IPS DF 6.9 (cell line): ENCODE measurements around the gene PRDM2.

Source experiments
- DNase-seq: peaks from one replicate; pipeline ENCODE4 v3.0.0-alpha.2; 2013; ENCODE audit warnings: low read depth, low spot score
- H3K27ac ChIP-seq: one replicate; pipeline ENCODE4 v1.5.1; 2013; ENCODE audit warnings: low read length, control low read depth
- H3K27me3 ChIP-seq: 2 replicates; pipeline ENCODE4 v1.6.1; 2013; ENCODE audit warnings: mild to moderate bottlenecking, low read length; ENCODE audit not compliant: control insufficient read depth, insufficient read depth
- H3K36me3 ChIP-seq: 2 replicates; pipeline ENCODE4 v1.6.1; 2013; ENCODE audit warnings: low read length; ENCODE audit not compliant: control insufficient read depth, insufficient read depth
- H3K4me1 ChIP-seq: 2 replicates; pipeline ENCODE4 v1.6.1; 2013; ENCODE audit warnings: low read length; ENCODE audit not compliant: control insufficient read depth, insufficient read depth
- H3K4me3 ChIP-seq: 2 replicates; pipeline ENCODE4 v1.5.1; 2013; ENCODE audit warnings: mild to moderate bottlenecking, low read length
- H3K9me3 ChIP-seq: 2 replicates; pipeline ENCODE4 v1.6.1; 2013; ENCODE audit warnings: low read length, inconsistent platforms; ENCODE audit not compliant: control insufficient read depth, insufficient read depth
- WGBS: extraction: QIAGEN DNeasy Blood & Tissue Kit; methylation state at CpG from one replicate; pipeline ENCODE4 v1.1.7; 2013; ENCODE audit warnings: mixed read lengths, missing lambda C conversion rate; ENCODE audit not compliant: insufficient read length, insufficient coverage; 5-methylcytosine and 5-hydroxymethylcytosine counted together

The PRDM2 gene

DNA sequence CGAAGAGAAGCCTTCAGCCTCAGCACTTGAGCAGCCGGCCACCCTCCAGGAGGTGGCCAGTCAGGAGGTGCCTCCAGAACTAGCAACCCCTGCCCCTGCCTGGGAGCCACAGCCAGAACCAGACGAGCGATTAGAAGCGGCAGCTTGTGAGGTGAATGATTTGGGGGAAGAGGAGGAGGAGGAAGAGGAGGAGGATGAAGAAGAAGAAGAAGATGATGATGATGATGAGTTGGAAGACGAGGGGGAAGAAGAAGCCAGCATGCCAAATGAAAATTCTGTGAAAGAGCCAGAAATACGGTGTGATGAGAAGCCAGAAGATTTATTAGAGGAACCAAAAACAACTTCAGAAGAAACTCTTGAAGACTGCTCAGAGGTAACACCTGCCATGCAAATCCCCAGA is 78.4 kb downstream of the PRDM2 start:
- Histone ChIP-seq H3K9me3 (no peaks in the 10 kb centered on the region), H3K27ac (no peak overlapping the region), H3K4me3 (no peak overlapping the region), H3K36me3 (peaks cover 6% of the 10 kb centered on the region), H3K27me3 (no peaks in the 10 kb centered on the region), H3K4me1 (0 out of 2 replicates have a peak, but pooled peaks cover 2% of the 10 kb centered on the region)
- 100% methylated on average over 2 of the region's 7 CpGs for WGBS
- no peak for DNase-seq

DNA sequence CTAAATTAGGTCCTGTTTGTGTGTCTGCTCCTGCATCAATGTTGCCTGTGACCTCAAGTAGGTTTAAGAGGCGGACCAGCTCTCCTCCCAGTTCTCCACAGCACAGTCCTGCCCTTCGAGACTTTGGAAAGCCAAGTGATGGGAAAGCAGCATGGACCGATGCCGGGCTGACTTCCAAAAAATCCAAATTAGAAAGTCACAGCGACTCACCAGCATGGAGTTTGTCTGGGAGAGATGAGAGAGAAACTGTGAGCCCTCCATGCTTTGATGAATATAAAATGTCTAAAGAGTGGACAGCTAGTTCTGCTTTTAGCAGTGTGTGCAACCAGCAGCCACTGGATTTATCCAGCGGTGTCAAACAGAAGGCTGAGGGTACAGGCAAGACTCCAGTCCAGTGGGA is 79.9 kb downstream of the PRDM2 start:
- no peak overlapping the region for H3K27ac ChIP-seq

DNA sequence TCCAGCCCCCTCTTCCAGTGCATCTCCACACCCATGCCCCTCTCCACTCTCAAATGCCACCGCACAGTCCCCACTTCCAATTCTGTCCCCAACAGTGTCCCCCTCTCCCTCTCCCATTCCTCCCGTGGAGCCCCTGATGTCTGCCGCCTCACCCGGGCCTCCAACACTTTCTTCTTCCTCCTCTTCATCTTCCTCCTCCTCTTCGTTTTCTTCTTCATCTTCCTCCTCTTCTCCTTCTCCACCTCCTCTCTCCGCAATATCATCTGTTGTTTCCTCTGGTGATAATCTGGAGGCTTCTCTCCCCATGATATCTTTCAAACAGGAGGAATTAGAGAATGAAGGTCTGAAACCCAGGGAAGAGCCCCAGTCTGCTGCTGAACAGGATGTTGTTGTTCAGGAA is 80.8 kb downstream of the PRDM2 start:
- DNase-seq: no peak
- no peaks in the 10 kb centered on the region for H3K9me3 ChIP-seq
- WGBS: 100% methylated on average over 2 of the region's 6 CpGs
- H3K27me3 ChIP-seq: no peaks in the 10 kb centered on the region
- H3K4me3 ChIP-seq: no peak overlapping the region
- H3K4me1 ChIP-seq: peaks cover 5% of the 10 kb centered on the region; the same call in 1 of the 2 replicates
- H3K27ac ChIP-seq: no peak overlapping the region
- H3K36me3 ChIP-seq: peaks cover 6% of the 10 kb centered on the region

More for the DNA sequence above, 79.9 kb downstream of the PRDM2 start:
- no peaks in the 10 kb centered on the region for H3K27me3 ChIP-seq
- no peaks in the 10 kb centered on the region for H3K9me3 ChIP-seq
- H3K4me3 ChIP-seq: no peak overlapping the region
- no CpG with 5 or more reads among the region's 6 CpGs for WGBS
- no peak for DNase-seq
- peaks cover 6% of the 10 kb centered on the region for H3K36me3 ChIP-seq
- H3K4me1 ChIP-seq: peaks cover 5% of the 10 kb centered on the region; the same call in 1 of the 2 replicates

DNA sequence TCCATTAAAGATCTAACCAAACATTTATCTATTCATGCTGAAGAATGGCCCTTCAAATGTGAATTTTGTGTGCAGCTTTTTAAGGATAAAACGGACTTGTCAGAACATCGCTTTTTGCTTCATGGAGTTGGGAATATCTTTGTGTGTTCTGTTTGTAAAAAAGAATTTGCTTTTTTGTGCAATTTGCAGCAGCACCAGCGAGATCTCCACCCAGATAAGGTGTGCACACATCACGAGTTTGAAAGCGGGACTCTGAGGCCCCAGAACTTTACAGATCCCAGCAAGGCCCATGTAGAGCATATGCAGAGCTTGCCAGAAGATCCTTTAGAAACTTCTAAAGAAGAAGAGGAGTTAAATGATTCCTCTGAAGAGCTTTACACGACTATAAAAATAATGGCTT is 81.2 kb downstream of the PRDM2 start:
- Histone ChIP-seq H3K9me3 (no peaks in the 10 kb centered on the region), H3K4me1 (peaks cover 5% of the 10 kb centered on the region; the same call in 1 of the 2 replicates), H3K27me3 (no peaks in the 10 kb centered on the region), H3K27ac (no peak overlapping the region), H3K36me3 (peaks cover 6% of the 10 kb centered on the region), H3K4me3 (no peak overlapping the region)
- WGBS: no CpG with 5 or more reads among the region's 6 CpGs
- DNase-seq: no peak

DNA sequence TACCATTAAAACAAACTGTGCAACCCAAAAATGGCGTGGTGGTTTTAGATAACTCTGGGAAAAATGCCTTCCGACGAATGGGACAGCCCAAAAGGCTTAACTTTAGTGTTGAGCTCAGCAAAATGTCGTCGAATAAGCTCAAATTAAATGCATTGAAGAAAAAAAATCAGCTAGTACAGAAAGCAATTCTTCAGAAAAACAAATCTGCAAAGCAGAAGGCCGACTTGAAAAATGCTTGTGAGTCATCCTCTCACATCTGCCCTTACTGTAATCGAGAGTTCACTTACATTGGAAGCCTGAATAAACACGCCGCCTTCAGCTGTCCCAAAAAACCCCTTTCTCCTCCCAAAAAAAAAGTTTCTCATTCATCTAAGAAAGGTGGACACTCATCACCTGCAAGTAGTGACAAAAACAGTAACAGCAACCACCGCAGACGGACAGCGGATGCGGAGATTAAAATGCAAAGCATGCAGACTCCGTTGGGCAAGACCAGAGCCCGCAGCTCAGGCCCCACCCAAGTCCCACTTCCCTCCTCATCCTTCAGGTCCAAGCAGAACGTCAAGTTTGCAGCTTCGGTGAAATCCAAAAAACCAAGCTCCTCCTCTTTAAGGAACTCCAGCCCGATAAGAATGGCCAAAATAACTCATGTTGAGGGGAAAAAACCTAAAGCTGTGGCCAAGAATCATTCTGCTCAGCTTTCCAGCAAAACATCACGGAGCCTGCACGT is 82.1 kb downstream of the PRDM2 start:
- WGBS: no CpG with 5 or more reads among the region's 20 CpGs
- Histone ChIP-seq H3K36me3 (peaks cover 6% of the 10 kb centered on the region), H3K9me3 (no peaks in the 10 kb centered on the region)

DNA sequence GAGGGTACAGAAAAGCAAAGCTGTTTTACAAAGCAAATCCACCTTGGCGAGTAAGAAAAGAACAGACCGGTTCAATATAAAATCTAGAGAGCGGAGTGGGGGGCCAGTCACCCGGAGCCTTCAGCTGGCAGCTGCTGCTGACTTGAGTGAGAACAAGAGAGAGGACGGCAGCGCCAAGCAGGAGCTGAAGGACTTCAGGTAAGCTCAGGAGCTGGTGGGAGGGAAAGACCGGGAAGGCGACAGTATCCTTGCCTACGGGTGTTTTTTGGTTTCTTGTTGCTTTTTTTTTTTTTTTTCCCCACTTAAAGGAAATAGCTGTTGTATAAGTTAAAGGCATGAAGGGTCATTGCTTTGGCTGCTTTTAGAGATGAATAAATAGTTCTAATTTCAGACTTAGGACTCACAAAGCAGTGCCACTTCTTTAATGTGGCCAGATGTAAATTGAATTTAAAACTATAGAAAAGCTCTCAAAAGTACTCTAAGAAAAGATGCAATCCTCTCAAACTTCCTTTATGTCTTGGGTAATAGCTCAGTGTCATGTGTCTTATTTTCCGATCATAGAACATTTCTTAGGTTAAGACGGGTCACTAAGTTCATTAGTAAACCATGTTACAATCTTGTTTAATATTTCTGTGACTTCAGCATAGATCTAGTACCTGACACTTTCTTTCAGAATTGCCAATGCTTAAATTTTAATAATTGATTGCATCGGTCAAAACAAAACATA is 82.8 kb downstream of the PRDM2 start:
- peaks cover 5% of the 10 kb centered on the region; the same call in 1 of the 2 replicates for H3K4me1 ChIP-seq
- no peaks in the 10 kb centered on the region for H3K27me3 ChIP-seq
- peaks cover 6% of the 10 kb centered on the region for H3K36me3 ChIP-seq
- no peaks in the 10 kb centered on the region for H3K9me3 ChIP-seq
- no peak for DNase-seq
- no CpG with 5 or more reads among the region's 12 CpGs for WGBS
- H3K27ac ChIP-seq: no peak overlapping the region
- H3K4me3 ChIP-seq: no peak overlapping the region

More for the DNA sequence above, 82.1 kb downstream of the PRDM2 start:
- DNase-seq: no peak
- no peaks in the 10 kb centered on the region for H3K27me3 ChIP-seq
- no peak overlapping the region for H3K4me3 ChIP-seq
- no peak overlapping the region for H3K27ac ChIP-seq
- H3K4me1 ChIP-seq: peaks cover 5% of the 10 kb centered on the region; the same call in 1 of the 2 replicates

DNA sequence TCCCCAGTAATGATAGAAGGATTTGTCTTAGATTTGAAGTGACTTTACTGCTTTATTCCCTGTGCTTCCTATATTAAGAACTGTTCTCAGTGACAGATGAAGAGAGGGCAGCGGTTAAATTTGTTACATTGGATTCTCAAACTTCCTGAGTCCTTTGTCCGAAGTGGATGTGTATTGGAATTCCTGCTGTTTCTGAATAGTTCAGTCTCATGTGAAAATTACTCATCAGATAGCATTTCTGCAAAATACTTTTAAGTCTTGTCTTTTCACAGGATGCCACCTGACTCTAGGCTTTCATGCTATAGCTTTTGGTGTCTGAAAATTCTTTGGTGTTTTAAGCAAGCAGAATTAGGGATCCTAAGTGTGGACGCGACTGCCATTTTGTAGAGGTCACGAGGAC is 83.6 kb downstream of the PRDM2 start:
- H3K27ac ChIP-seq: no peak overlapping the region
- no peaks in the 10 kb centered on the region for H3K27me3 ChIP-seq
- peaks cover 4% of the 10 kb centered on the region for H3K36me3 ChIP-seq
- H3K4me3 ChIP-seq: no peak overlapping the region
- no CpG with 5 or more reads among the region's 5 CpGs for WGBS
- H3K4me1 ChIP-seq: peaks cover 5% of the 10 kb centered on the region; the same call in 1 of the 2 replicates
- no peaks in the 10 kb centered on the region for H3K9me3 ChIP-seq
- no peak for DNase-seq

DNA sequence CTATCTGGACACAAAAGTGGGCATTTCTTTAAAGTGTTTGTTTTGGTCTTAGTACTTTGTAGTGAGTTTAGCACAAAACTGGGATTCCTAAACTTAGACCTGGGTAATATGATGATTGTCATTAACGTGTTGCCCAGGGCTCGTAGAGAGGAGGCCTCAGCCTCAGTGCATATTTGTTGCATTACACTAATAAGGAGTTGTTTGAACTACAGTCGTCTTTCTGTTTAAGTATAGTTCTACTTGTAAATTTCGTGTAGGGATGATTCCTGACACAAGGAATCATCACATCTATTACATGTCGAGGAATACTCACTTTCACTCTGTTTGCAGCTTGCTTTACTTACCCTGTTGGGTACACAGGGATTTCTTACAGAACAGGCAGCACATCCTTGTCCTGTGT is 85.0 kb downstream of the PRDM2 start:
- no peak overlapping the region for H3K4me3 ChIP-seq
- no CpG with 5 or more reads among the region's 5 CpGs for WGBS

DNA sequence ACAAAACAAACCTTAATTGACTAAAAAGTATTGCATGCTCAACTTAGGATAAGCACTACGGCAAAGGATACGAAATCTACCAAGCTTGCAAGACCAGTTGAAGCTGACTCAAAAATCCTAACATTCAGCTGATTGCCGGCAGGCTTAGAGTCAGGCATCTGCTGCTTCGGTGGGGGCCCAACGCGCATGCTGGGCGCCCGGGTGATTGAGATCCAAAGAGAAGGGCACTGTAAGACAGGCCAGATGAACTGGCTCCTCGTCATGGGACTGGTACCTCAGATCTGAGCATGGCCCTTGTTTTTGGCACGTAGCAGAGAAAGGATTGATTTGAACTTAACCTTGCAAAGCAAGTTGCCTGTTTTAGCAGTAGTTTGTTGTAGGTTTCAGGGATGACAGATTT is 86.6 kb downstream of the PRDM2 start:
- H3K9me3 ChIP-seq: no peaks in the 10 kb centered on the region
- H3K27me3 ChIP-seq: no peaks in the 10 kb centered on the region
- H3K4me3 ChIP-seq: no peak overlapping the region
- no peaks in the 10 kb centered on the region for H3K36me3 ChIP-seq
- WGBS: no CpG with 5 or more reads among the region's 10 CpGs
- DNase-seq: no peak
- peaks cover 5% of the 10 kb centered on the region; the same call in 1 of the 2 replicates for H3K4me1 ChIP-seq
- H3K27ac ChIP-seq: no peak overlapping the region

More for the DNA sequence above, 85.0 kb downstream of the PRDM2 start:
- Histone ChIP-seq H3K27ac (no peak overlapping the region), H3K4me1 (peaks cover 5% of the 10 kb centered on the region; the same call in 1 of the 2 replicates), H3K36me3 (no peaks in the 10 kb centered on the region; the same call in 1 of the 2 replicates), H3K9me3 (no peaks in the 10 kb centered on the region), H3K27me3 (no peaks in the 10 kb centered on the region)
- DNase-seq: no peak

DNA sequence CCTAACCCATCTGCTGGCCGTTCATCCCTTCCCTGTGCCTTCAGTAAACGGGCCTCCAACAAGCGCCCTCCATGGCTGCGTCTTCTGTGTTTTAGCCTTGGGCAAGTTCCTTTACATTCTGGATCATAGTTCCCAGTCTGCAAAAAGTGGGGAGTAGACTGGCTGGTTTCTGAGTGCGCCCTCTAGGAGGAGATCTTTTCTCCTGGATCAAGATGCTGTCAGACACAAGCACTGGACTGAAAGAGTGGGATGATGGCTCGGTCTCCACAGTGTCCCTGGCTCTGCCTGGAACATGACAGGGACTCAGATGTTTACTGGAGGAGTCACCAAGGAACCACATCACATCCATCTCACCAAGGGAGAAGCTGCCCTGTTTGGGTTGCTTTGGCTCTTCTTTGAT is 88.8 kb downstream of the PRDM2 start:
- WGBS: no CpG with 5 or more reads among the region's 6 CpGs
- Histone ChIP-seq H3K36me3 (no peaks in the 10 kb centered on the region), H3K4me1 (peaks cover 3% of the 10 kb centered on the region; the same call in 1 of the 2 replicates), H3K9me3 (no peaks in the 10 kb centered on the region), H3K27ac (no peak overlapping the region), H3K27me3 (no peaks in the 10 kb centered on the region), H3K4me3 (no peak overlapping the region)
- DNase-seq: no peak
